GM12874 (cell line): ENCODE data around the gene CCDC3.

Experiments
- TF ChIP-seq, protein P1 (sequence below): IDR thresholded peaks from 2 replicates; pipeline ENCODE4 v1.5.1; 2011; ENCODE audit warnings: low read depth, mild to moderate bottlenecking, control low read depth, low read length, moderate library complexity; ENCODE audit not compliant: insufficient read depth

Gene CCDC3

DNA sequence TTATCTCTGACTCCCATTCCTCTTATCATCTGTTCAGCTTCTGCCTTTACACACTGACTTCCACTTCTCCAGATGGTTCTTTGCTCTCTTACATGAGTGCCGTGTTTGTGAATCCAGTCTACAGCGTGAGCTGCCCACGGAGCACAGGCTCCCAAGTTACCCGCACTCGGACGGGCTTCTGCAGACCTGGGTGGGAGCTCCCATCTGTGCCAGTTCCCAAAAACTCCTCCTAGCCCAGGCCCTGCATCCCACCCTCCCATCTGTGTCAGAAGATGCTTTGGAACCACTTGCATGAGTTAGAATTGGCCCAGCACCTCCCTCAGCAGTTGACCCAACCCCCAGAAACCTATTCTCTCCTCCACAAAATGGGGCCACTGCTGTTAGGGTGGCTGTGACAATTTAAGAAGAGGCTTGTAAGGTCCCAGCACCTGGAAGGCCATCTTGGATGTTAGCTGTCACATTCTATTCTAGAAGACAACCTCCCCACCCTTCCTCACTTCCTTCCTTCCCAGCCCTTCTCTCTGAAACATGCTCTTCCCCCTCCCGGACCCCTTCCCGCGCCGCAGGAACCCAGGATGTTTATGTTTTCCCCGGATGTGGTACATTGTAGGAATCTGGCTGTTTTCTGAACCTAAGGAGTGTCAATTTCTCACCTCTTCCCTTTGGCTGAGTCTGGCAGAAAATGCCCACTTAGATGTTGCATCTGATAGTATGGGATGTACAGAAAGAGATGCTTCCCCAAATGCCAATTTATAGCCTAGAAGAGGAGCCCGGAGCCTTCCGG, 79.2 kb downstream of the CCDC3 start:
- TF ChIP-seq, protein P1, sequence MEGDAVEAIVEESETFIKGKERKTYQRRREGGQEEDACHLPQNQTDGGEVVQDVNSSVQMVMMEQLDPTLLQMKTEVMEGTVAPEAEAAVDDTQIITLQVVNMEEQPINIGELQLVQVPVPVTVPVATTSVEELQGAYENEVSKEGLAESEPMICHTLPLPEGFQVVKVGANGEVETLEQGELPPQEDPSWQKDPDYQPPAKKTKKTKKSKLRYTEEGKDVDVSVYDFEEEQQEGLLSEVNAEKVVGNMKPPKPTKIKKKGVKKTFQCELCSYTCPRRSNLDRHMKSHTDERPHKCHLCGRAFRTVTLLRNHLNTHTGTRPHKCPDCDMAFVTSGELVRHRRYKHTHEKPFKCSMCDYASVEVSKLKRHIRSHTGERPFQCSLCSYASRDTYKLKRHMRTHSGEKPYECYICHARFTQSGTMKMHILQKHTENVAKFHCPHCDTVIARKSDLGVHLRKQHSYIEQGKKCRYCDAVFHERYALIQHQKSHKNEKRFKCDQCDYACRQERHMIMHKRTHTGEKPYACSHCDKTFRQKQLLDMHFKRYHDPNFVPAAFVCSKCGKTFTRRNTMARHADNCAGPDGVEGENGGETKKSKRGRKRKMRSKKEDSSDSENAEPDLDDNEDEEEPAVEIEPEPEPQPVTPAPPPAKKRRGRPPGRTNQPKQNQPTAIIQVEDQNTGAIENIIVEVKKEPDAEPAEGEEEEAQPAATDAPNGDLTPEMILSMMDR, result no peak

DNA sequence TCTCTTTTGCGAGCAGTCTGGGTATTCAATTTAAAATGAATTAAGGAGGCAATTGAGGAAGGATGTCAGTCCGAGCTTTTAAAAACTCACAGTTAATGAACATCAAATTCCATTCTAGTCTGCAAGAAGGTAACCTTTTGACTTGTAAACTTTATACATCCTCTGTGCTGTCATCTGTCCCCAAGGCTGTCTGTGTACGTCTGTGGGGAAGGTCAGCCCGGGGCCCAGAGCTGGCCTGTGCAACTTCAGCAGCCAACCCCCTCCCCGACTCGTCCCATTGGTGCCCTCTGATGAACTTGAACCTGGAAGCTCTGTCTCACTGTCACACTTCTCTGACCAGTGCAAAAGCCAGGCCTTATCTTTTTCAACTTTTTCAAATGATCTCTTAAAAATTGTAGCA, 80.3 kb downstream of the CCDC3 start:
- TF ChIP-seq, protein P1, result no peak

DNA sequence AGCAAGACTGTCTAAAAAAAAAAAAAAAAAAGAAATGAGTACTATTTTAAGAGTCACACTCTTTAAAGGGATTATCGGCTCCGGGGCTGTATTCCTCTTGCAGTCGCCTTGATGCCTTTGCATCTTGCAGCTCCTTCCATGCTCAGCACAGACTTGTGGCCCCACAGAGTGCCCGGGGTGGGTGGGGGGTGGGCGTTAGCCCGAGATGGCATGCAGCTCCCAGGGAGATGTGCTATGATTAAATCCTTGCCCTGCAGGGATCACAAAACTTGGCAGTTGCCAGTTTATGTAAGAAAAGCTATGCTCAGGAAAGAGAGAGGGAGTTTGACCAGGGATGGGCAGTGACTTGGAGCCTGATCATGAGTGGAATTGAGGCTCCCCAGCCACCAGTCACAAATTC, 81.9 kb downstream of the CCDC3 start:
- TF ChIP-seq, protein P1, result no peak

DNA sequence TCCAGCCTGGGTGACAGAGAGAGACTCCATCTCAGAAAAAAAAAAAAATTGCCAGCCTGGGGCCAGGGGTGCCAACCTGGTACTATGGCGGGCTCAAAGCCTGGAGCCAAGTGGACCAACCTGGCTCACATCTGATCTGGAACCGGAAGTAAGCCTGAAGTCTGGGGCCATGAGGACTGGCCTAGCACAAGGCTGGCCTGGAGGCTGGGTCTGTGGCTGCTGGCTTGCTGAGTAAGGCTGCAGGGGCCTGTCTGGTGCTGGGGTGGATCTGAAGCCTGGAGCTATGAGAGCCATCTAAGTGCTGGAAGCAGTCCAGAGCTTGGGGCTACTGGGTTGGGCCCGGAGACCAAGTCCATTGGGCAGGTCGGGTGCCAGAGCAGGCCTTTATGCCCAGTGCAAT, 84.9 kb downstream of the CCDC3 start:
- TF ChIP-seq, protein P1, result no peak

DNA sequence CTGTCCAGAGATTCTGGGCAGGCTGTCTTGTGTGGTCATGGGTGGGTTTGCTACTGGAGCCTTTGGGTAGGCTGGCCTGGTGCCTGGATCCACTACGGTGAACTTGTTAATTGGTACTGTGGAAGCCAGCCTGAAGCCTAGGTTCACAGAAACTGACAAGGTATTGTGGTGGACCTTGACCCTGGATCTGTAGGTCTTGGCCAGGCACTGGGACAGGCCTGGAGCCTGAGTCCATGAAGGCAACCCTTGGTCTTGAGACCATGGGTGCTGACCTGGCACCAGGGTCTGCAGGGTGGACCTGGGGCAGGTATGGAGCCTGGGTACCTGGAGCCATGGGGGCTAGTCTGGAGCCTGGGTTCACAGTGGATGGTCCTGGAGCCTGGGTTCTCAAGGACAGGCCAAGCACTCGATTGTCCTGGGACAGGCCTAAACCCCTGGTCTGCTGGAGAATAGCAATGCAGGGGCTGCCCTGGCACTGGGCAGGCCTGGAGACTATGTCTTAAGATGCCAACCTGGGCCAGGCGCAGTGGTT, 85.8 kb downstream of the CCDC3 start:
- TF ChIP-seq, protein P1, result no peak

DNA sequence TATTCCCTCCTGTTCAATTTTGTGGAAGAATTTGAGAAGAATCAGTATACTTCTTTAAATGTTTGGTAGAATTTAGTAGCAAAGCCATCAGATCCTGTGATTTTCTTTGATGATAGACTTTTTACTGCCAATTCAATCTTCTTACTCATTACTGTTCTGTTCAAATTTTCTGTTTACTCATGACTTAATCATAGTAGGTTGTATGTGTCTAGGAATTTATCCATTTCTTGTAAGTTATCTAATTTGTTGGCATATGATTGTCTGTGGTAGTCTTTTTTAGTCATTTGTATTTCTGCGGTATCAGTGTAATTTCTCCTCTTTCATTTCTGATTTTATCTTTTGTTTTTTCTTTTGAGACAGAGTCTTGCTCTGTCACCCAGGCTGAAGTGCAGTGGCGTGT, 87.4 kb downstream of the CCDC3 start:
- TF ChIP-seq, protein P1, result no peak

DNA sequence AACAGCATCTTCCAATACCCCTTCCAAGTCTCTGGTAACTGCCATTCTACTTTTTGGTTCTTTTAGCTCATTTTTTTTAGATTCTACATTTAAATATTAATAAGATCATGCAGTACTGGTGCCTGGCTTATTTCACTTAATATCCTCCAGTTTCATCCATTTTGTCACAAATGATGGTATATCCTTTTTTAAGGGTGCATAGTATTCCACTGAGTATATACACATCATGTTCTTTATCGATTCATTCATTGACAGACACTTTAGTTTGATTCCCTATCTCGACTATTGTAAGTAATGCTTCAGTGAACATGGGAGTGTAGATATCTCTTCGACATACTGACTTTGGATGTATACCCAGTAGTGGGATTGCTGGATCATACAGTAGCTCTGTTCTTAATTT, 89.7 kb downstream of the CCDC3 start:
- TF ChIP-seq, protein P1, result no peak
